SW 1271 (cell line): ENCODE data around the gene LCN1.
A peak's percentile ranks its signal among the peaks of the same experiment; 100 is the strongest.

ENCODE experiments used
- DNase-seq, 2 experiments: peaks; one replicate each; lab custom pipeline; 2025; lab: John Stamatoyannopoulos, UW

Gene LCN1

GRCh38 chr9:135520916-135521607 is at the start of gene LCN1:
Gene LCN1 (plus strand): TSS chr9:135521440. CDS start chr9:135521498, 58 bp downstream.
- DNase-seq, result no peak

- no peak for DNase-seq
Observed at GRCh38 chr9:135471791-135472640, 49.2 kb upstream of the LCN1 start.

- no peak for DNase-seq
Observed at GRCh38 chr9:135473972-135474543, 47.2 kb upstream of the LCN1 start.

GRCh38 chr9:135474915-135475314 is 46.3 kb upstream of the LCN1 start:
- no peak for DNase-seq

- no peak for DNase-seq
Observed at GRCh38 chr9:135476561-135477355, 44.5 kb upstream of the LCN1 start.

- no peak for DNase-seq
Observed at GRCh38 chr9:135478191-135478590, 43.0 kb upstream of the LCN1 start.

- peak in 1 of 2 experiments; percentile 55 for DNase-seq
Observed at GRCh38 chr9:135478829-135479468, 42.3 kb upstream of the LCN1 start.

GRCh38 chr9:135479469-135480052 is 41.7 kb upstream of the LCN1 start, which contains the start of gene PPP1R26:
Gene PPP1R26 (plus strand): TSS chr9:135479782. CDS start chr9:135484511, 4,729 bp downstream.
- DNase-seq, result peak in 1 of 2 experiments; percentile 23

- peak in 1 of 2 experiments; percentile 42 for DNase-seq
Observed at GRCh38 chr9:135480071-135480939, 40.9 kb upstream of the LCN1 start.

- DNase-seq, result no peak
Observed at GRCh38 chr9:135480940-135481310, 40.3 kb upstream of the LCN1 start.

- DNase-seq, result no peak
Observed at GRCh38 chr9:135482015-135482754, 39.1 kb upstream of the LCN1 start.

- no peak for DNase-seq
Observed at GRCh38 chr9:135484460-135485277, 36.6 kb upstream of the LCN1 start.

GRCh38 chr9:135485385-135485784 is 35.9 kb upstream of the LCN1 start:
- no peak for DNase-seq

- no peak for DNase-seq
Observed at GRCh38 chr9:135485832-135486231, 35.4 kb upstream of the LCN1 start.

GRCh38 chr9:135486267-135487065 is 34.8 kb upstream of the LCN1 start:
- no peak for DNase-seq

GRCh38 chr9:135487281-135488012 is 33.8 kb upstream of the LCN1 start:
- no peak for DNase-seq

- no peak for DNase-seq
Observed at GRCh38 chr9:135488013-135488330, 33.3 kb upstream of the LCN1 start.
